Psoas muscle (tissue), 8 donors: Measurements from ENCODE around the gene RPS6KA2. TPM values are rescaled to one million over a fixed set of nuclear protein-coding genes. Genes with fewer than 3 reads are reported as not detected.

Source experiments
- ATAC-seq, 4 donors: fragments of 200-7000 bp; cut with Tn5 transposase; one replicate each; pipeline ENCODE4 v1.9.1; 2020; ENCODE audit warnings: moderate library complexity in 3 of 4, mild to moderate bottlenecking in 2 of 4
- DNase-seq, 2 donors: peaks; one replicate each; pipeline ENCODE4 v3.0.0-alpha.2; 2020
- H3K27ac ChIP-seq: fragments of 200-600 bp; one replicate; pipeline ENCODE4 v1.8.0; 2022
- H3K27me3 ChIP-seq, 3 donors: fragments of 200-600 bp in 1 of 3; one replicate each; pipeline versions ENCODE4 v1.6.1 to v1.8.0; 2013 to 2022; ENCODE audit warnings: low read length in 2 of 3, mild to moderate bottlenecking in 2 of 3, moderate library complexity in 1 of 3; ENCODE audit not compliant: insufficient read depth in 3 of 3
- H3K36me3 ChIP-seq, 2 donors: fragments of 200-600 bp in 1 of 2; one replicate each; pipeline versions ENCODE4 v1.6.1 to v1.8.0; 2013 to 2022; ENCODE audit warnings: low read depth in 1 of 2, mild to moderate bottlenecking in 1 of 2, moderate library complexity in 1 of 2; ENCODE audit not compliant: insufficient read depth in 1 of 2
- H3K4me1 ChIP-seq: fragments of 200-600 bp; one replicate; pipeline ENCODE4 v1.8.0; 2022
- H3K4me3 ChIP-seq: fragments of 200-600 bp; one replicate; pipeline ENCODE4 v1.8.0; 2022; ENCODE audit warnings: mild to moderate bottlenecking
- H3K9me3 ChIP-seq: fragments of 200-600 bp; one replicate; pipeline ENCODE4 v1.8.0; 2022
- CTCF ChIP-seq: fragments of 200-600 bp; IDR thresholded peaks from one replicate; pipeline ENCODE4 v1.8.0; 2022; ENCODE audit warnings: antibody characterized with exemption
- WGBS, 3 donors: extraction: QIAGEN DNeasy Blood & Tissue Kit; methylation state at CpG; one replicate each; pipeline versions ENCODE4 v1.1.6 to v1.1.7; 2013; 5-methylcytosine and 5-hydroxymethylcytosine counted together
- intact Hi-C, 2 donors: fragments of 100-400 bp; cut with DNase I; formaldehyde crosslinking; loops; one replicate each; pipeline versions ENCODE4 v1.11.0 to v1.14.2; 2022
- polyA plus RNA-seq, 3 donors: library from polyadenylated mRNA; stranded (reverse); fragments of 200-250 nt; gene quantifications; one replicate each; pipeline ENCODE4 v1.2.3, GENCODE V29; 2013
- total RNA-seq, 4 donors: library from RNA; stranded (reverse); fragmentation: NEBNext Ultra II Directional in 2 of 4; extraction: Animal tissue kit (Norgen Biotek cat#: 25700) in 2 of 4; gene quantifications; one replicate each; pipeline versions ENCODE4 v1.2.1 to v1.2.4, GENCODE V29; 2021 to 2023
- donor health status: healthy with polysubstance abuse.
- donor health status: DM: no; HTN: no; CAD: no; lungs with moderate emphysema.
- donor health status: Bipolar disorder and iron deficiency.
- donor health status: healthy.
- donor health status: DM: yes; HTN: yes; CAD: no.
- donor health status: DM: no; HTN: no; CAD: no.
- donor health status: DM: no; HTN: no; CAD: no.
- donor health status: DM: yes; HTN: yes; CAD: no.

The RPS6KA2 gene
- total and polyA plus RNA-seq, 7 donors = 7.8 to 40.4 (median 20.0) TPM

GRCh38 chr6:166488701-166489100 lies 138.3 kb downstream of the RPS6KA2 start:
- ATAC-seq = no peak
- Histone ChIP-seq H3K27me3 (no peaks in the 10 kb centered on the region), H3K4me1 (no peaks in the 10 kb centered on the region), H3K36me3 (peaks cover 0 to 76% of the 10 kb centered on the region in 2 donors), H3K4me3 (no peak overlapping the region), H3K27ac (peak overlapping the region; percentile 41), H3K9me3 (no peaks in the 10 kb centered on the region)
- DNase-seq = peak in 1 of 2 donors; percentile 46
- no peak for TF ChIP-seq CTCF
- 90 to 93% (median 92%) methylated on average over 13 of the region's 13 CpGs for WGBS, 3 donors
- intact Hi-C loops = no loop called here

DNA sequence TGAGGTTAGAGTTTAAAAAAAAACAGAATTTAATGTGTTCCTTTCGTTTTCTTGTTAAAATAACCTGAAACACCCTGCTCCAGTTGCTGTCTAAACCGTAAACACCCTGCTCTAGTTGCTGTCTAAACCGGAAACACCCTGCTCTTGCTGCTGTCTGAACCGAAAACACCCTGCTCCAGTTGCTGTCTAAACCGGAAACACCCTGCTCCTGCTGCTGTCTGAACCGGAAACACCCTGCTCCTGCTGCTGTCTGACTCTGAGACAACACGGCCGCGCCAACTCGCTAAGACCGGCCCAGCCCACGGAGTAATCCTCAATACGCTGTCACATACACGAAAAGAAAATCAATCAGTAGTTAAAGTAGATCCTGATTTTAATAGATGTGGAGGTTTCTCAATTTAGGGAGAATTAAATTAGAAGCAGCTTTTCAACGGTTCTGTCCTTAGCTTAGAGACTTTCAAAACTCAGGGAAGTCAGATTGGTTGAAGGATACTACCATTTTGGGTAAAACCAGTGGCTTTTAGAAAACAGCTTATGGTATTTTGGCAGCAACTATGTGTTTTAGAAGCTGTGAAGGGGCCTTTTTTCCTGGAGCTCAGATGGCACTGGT lies 138.9 kb downstream of the RPS6KA2 start:
- no peak overlapping the region for H3K4me3 ChIP-seq
- DNase-seq = peak; percentile 48 to 72
- H3K27ac ChIP-seq = peak overlapping the region; percentile 41
- H3K4me1 ChIP-seq = no peaks in the 10 kb centered on the region
- peak in 3 of 4 donors; percentile 36 to 65 (median 43) for ATAC-seq
- H3K27me3 ChIP-seq = no peaks in the 10 kb centered on the region
- TF ChIP-seq CTCF = no peak
- H3K36me3 ChIP-seq = peaks cover 0 to 71% of the 10 kb centered on the region in 2 donors
- intact Hi-C loops = no loop called here
- no peaks in the 10 kb centered on the region for H3K9me3 ChIP-seq
- WGBS, 3 donors = 57 to 69% (median 66%) methylated on average over 15 of the region's 15 CpGs

- H3K36me3 ChIP-seq = peaks cover 0 to 69% of the 10 kb centered on the region in 2 donors
- H3K9me3 ChIP-seq = no peaks in the 10 kb centered on the region
- H3K27ac ChIP-seq = no peak overlapping the region
- no peak overlapping the region for H3K4me3 ChIP-seq
- ATAC-seq = no peak
- no peak for TF ChIP-seq CTCF
- no peaks in the 10 kb centered on the region for H3K4me1 ChIP-seq
- WGBS, 3 donors = 90 to 94% (median 93%) methylated on average over 11 of the region's 11 CpGs
- H3K27me3 ChIP-seq = no peaks in the 10 kb centered on the region
- intact Hi-C loops = no loop called here
- no peak for DNase-seq
These were observed 139.9 kb downstream of the RPS6KA2 start for GRCh38 chr6:166487148-166487547.

DNA sequence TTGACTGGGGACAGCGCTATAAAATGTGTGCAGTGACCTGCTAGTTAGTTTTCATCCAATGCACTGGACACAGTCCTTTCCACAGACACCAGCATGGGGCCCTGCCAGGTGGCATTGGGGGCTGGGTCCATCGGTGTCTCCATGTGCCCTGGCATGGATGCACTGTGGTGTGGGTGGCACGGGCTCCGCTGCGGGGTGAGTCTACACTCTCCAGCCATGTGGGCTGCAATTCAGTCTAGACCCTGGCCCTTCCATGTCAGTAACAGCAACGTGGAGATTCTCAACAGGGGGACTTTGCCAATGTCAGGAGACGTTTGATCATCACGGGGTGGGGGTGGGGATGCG lies 140.5 kb downstream of the RPS6KA2 start:
- no peaks in the 10 kb centered on the region for H3K4me1 ChIP-seq
- H3K36me3 ChIP-seq = peaks cover 0 to 71% of the 10 kb centered on the region in 2 donors
- no peak overlapping the region for H3K27ac ChIP-seq
- DNase-seq (no peak), ATAC-seq (no peak)
- no peaks in the 10 kb centered on the region for H3K27me3 ChIP-seq
- no peak overlapping the region for H3K4me3 ChIP-seq
- intact Hi-C loops = no loop called here
- 91 to 96% (median 92%) methylated on average over 9 of the region's 9 CpGs for WGBS, 3 donors
- no peak for TF ChIP-seq CTCF
- no peaks in the 10 kb centered on the region for H3K9me3 ChIP-seq
